Lower lobe of right lung (tissue), 2 donors: ENCODE measurements around the gene RPS24. TPM values are rescaled to one million over a fixed set of nuclear protein-coding genes. Genes with fewer than 3 reads are reported as not detected.

Source experiments
- ATAC-seq, 2 donors: fragments of 200-7000 bp; cut with Tn5 transposase; one replicate each; pipeline ENCODE4 v1.9.1; 2020 to 2022; ENCODE audit warnings: mild to moderate bottlenecking in 2 of 2, moderate library complexity in 2 of 2
- DNase-seq: peaks from one replicate; pipeline ENCODE4 v3.0.0-alpha.2; 2020
- H3K27ac ChIP-seq: fragments of 200-600 bp; one replicate; pipeline ENCODE4 v1.8.0; 2022
- H3K27me3 ChIP-seq: fragments of 200-600 bp; one replicate; pipeline ENCODE4 v1.8.0; 2022; ENCODE audit warnings: low read depth
- H3K36me3 ChIP-seq: fragments of 200-600 bp; one replicate; pipeline ENCODE4 v1.8.0; 2022; ENCODE audit warnings: mild to moderate bottlenecking
- H3K4me1 ChIP-seq: fragments of 200-600 bp; one replicate; pipeline ENCODE4 v1.8.0; 2022
- H3K4me3 ChIP-seq: fragments of 200-600 bp; one replicate; pipeline ENCODE4 v1.8.0; 2022; ENCODE audit warnings: mild to moderate bottlenecking
- H3K9me3 ChIP-seq: fragments of 200-600 bp; one replicate; pipeline ENCODE4 v1.8.0; 2022
- CTCF ChIP-seq: fragments of 200-600 bp; IDR thresholded peaks from one replicate; pipeline ENCODE4 v1.8.0; 2022; ENCODE audit warnings: antibody characterized with exemption, mild to moderate bottlenecking
- intact Hi-C: fragments of 100-400 bp; cut with DNase I; formaldehyde crosslinking; loops from one replicate; pipeline ENCODE4 v1.11.0; 2022
- total RNA-seq: library from RNA; stranded (reverse); fragmentation: NEBNext Ultra II Directional; extraction: Animal tissue kit (Norgen Biotek cat#: 25700); gene quantifications from one replicate; pipeline ENCODE4 v1.2.1, GENCODE V29; 2021
- donor health status: DM: no; HTN: yes; CAD: no; lungs with severe emphysema.

RPS24 gene
- total RNA-seq, 1 donor from 2014 or later = 1,077 TPM

- H3K27me3 ChIP-seq = no peaks in the 10 kb centered on the region
- H3K4me3 ChIP-seq = no peak overlapping the region
- peak; percentile 86 for DNase-seq
- intact Hi-C loops = no loop called here
- no peak overlapping the region for H3K27ac ChIP-seq
- peak; percentile 93 for TF ChIP-seq CTCF
- peaks cover 9% of the 10 kb centered on the region for H3K36me3 ChIP-seq
- ATAC-seq = peak; percentile 87 to 88
- H3K4me1 ChIP-seq = peaks cover 6% of the 10 kb centered on the region
- no peaks in the 10 kb centered on the region for H3K9me3 ChIP-seq
Measured at GRCh38 chr10:78047314-78047891, 13.7 kb downstream of the RPS24 start.

- H3K36me3 ChIP-seq = no peaks in the 10 kb centered on the region
- no peaks in the 10 kb centered on the region for H3K9me3 ChIP-seq
- intact Hi-C loops = no loop called here
- no peak overlapping the region for H3K27ac ChIP-seq
- H3K27me3 ChIP-seq = no peaks in the 10 kb centered on the region
- peaks cover 6% of the 10 kb centered on the region for H3K4me1 ChIP-seq
- TF ChIP-seq CTCF = no peak
- H3K4me3 ChIP-seq = no peak overlapping the region
- ATAC-seq = no peak
- no peak for DNase-seq
Measured at GRCh38 chr10:78049851-78050250, 16.2 kb downstream of the RPS24 start.

GRCh38 chr10:78053211-78053868 lies 19.7 kb downstream of the RPS24 start:
- intact Hi-C loops = no loop called here
- DNase-seq (no peak), ATAC-seq (peak; percentile 43 to 48)
- no peak for TF ChIP-seq CTCF
- Histone ChIP-seq H3K9me3 (no peaks in the 10 kb centered on the region), H3K27ac (no peak overlapping the region), H3K4me3 (no peak overlapping the region), H3K36me3 (no peaks in the 10 kb centered on the region), H3K27me3 (no peaks in the 10 kb centered on the region), H3K4me1 (no peaks in the 10 kb centered on the region)

GRCh38 chr10:78058562-78058961 lies 24.9 kb downstream of the RPS24 start:
- Histone ChIP-seq H3K4me3 (no peak overlapping the region), H3K27ac (no peak overlapping the region), H3K27me3 (no peaks in the 10 kb centered on the region), H3K9me3 (no peaks in the 10 kb centered on the region), H3K36me3 (no peaks in the 10 kb centered on the region), H3K4me1 (no peaks in the 10 kb centered on the region)
- DNase-seq (no peak), ATAC-seq (no peak)
- no peak for TF ChIP-seq CTCF
- intact Hi-C loops = no loop called here

GRCh38 chr10:78059906-78060702 lies 26.4 kb downstream of the RPS24 start:
- intact Hi-C loops = no loop called here
- Histone ChIP-seq H3K9me3 (no peaks in the 10 kb centered on the region), H3K4me3 (no peak overlapping the region), H3K36me3 (no peaks in the 10 kb centered on the region), H3K27ac (no peak overlapping the region), H3K4me1 (no peaks in the 10 kb centered on the region), H3K27me3 (no peaks in the 10 kb centered on the region)
- DNase-seq (no peak), ATAC-seq (no peak)
- no peak for TF ChIP-seq CTCF
